Raji (cell line): ENCODE results near the gene LRP1-AS.
A peak's percentile ranks its signal among the peaks of the same experiment; 100 is the strongest.

Experiments
- POLR2A ChIP-seq: IDR thresholded peaks from 2 replicates; pipeline ENCODE4 v1.6.1; 2011; ENCODE audit warnings: low read depth, low read length, control low read depth; ENCODE audit not compliant: insufficient read depth

The LRP1-AS gene

DNA sequence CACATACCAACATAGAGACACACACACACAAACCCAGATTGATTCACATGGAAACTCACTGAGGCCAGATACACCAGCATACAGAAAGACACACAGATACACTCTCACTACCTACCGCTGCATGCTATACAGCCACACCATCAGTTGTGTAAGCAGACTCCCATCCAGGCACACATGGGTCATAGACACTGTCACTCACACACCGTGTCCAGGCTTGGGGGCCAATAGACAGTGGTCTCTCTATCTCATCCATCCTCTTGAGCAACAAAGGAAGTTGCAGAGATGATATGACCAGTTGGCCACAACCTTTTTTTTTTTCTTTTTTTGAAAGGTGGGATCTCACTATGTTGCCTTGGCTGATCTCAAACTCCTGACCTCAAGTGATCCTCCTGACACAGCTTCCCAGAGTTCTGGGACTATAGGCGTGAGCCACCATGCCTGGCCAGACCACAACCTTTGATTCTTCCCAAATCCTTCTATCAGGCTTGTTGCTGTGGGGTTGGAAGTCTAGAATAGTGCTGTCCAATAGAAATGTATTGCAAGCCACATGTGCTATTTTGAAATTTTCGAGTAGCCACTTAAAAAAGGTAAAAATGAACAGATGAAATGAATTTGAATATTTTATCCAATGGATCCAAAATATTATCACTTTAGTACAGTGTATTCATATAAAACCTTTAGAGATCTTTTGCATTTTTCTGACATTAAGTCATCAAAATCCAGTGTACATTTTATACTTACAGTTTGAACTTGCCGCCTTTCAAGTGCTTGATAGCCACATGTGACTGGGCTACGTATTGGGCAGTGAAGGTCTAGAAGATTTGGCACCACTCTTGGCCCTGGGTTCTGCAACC lies 7.4 kb downstream of the LRP1-AS start:
- TF ChIP-seq POLR2A = no peak

DNA sequence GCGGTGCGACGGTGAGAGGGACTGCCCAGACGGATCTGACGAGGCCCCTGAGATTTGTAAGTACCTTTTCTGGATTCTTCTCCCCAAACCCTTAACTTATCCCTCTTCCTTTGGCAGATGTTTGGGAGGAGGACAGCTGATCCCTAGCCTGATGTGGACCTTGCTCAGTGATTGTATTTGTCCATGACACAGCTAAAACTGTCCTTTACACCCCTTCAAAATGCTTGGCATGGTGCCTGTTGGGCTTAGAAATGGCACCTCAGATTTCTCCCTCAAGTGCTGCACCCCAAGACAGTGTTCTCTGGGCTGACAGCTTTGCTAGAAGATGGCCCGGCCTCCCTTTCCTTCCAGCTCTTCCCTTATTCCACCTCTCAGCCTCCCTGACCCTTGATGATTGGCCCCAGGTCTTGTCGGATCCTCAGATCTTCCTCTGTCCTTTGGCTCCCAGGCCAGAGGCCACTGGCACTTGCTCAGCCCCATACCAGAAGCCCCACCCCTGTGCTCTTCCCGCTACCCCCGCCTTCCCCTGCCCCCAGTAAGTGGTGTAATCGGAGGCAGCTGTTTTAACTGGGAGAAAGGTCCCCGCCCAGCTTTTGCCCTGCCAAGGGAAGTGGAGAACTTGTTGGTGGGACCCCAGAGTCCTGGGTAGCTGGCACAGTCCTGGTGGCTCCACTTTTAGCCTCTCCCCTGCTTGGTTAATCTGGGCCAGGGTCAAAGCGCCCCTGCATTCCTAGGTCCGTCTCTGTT lies 8.7 kb downstream of the LRP1-AS start:
- TF ChIP-seq POLR2A = no peak

GRCh38 chr12:57135527-57136326 lies 11.7 kb downstream of the LRP1-AS start:
- TF ChIP-seq POLR2A = no peak

GRCh38 chr12:57134949-57135348 lies 12.5 kb downstream of the LRP1-AS start:
- TF ChIP-seq POLR2A = no peak

- no peak for TF ChIP-seq POLR2A
Observed at GRCh38 chr12:57133916-57134315, 13.5 kb downstream of the LRP1-AS start.

GRCh38 chr12:57133013-57133569 lies 14.3 kb downstream of the LRP1-AS start:
- no peak for TF ChIP-seq POLR2A

- TF ChIP-seq POLR2A = no peak
Observed at GRCh38 chr12:57131896-57132744, 15.3 kb downstream of the LRP1-AS start.

DNA sequence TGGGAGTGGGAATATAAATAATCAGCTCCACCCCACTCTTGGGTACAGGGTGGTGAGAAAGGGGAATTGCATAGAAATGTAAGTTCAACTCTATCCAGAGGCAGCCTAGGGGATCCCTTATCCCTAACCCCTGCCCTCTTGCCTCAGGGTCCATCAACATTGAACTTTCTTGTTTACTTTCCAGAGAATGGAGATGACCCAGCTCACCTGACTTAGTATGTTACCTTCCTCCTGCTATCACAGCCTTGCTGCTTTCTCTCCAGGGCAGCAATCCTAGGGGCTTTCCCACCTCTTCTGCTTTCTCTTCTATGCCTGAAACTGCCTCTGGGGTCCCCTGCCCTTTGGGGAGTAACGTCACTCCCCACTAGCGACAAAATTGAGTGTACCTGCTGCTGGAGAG lies 16.5 kb downstream of the LRP1-AS start:
- TF ChIP-seq POLR2A = no peak

GRCh38 chr12:57129889-57130288 lies 17.5 kb downstream of the LRP1-AS start:
- no peak for TF ChIP-seq POLR2A

- TF ChIP-seq POLR2A = no peak
Observed at GRCh38 chr12:57129321-57129842, 18.0 kb downstream of the LRP1-AS start.

DNA sequence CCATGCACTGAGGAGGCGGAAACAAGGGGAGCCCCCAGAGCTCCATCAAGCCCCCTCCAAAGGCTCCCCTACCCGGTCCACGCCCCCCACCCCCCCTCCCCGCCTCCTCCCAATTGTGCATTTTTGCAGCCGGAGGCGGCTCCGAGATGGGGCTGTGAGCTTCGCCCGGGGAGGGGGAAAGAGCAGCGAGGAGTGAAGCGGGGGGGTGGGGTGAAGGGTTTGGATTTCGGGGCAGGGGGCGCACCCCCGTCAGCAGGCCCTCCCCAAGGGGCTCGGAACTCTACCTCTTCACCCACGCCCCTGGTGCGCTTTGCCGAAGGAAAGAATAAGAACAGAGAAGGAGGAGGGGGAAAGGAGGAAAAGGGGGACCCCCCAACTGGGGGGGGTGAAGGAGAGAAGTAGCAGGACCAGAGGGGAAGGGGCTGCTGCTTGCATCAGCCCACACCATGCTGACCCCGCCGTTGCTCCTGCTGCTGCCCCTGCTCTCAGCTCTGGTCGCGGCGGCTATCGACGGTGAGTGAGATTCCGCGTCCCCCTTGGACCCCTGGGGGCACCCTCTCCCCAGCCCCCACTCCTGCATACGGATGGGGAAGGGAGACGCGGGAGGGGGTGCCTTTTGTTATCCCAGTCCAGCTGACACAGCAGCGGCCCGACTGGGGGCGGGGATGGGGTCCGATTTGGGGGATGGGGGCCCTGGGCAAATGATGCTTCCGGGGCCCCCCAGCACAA lies 18.7 kb downstream of the LRP1-AS start:
- TF ChIP-seq POLR2A = no peak

GRCh38 chr12:57127726-57128518 lies 19.5 kb downstream of the LRP1-AS start, which contains the start of gene LRP1:
Gene LRP1 (plus strand): TSS chr12:57128483. CDS start chr12:57128965, 482 bp downstream.
- peak; percentile 53 for TF ChIP-seq POLR2A

DNA sequence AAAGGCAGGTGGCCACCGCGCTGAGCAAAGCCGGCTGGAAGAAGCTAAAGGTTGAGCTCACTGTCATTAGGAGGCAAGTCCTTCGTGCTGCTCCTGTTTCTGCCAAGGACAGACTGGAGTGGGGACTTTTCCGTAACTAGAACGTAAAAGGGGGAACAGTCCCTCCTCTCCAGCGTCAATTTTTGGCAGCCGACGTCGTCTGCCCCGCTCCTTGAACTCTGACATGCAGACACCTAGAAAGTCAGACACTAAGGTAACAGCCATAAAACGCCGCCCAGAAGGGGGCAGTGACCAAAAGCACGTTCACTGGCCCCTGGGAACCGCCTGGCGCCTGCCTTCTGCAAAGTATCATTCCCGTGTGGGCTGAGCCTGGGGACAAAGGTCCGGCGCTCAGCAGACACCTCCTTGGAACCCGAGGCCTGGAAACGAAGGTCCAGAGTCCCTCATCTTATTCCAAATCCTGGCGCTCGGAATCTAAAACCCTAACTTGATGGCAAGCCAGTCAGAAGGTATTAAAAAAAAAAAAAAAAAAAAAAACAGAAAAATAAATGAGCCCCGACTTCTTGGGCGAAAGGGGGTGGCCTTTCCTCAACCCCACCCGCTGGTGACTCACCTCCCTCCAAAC lies 20.2 kb downstream of the LRP1-AS start:
- TF ChIP-seq POLR2A = no peak
